ENCODE data around the gene CHD1.
"Not testable (repeated sequence)": the region's sequence is repeated elsewhere in the genome, so short reads cannot be mapped to it uniquely, and the experiment has no call there.

CHD1 gene

DNA sequence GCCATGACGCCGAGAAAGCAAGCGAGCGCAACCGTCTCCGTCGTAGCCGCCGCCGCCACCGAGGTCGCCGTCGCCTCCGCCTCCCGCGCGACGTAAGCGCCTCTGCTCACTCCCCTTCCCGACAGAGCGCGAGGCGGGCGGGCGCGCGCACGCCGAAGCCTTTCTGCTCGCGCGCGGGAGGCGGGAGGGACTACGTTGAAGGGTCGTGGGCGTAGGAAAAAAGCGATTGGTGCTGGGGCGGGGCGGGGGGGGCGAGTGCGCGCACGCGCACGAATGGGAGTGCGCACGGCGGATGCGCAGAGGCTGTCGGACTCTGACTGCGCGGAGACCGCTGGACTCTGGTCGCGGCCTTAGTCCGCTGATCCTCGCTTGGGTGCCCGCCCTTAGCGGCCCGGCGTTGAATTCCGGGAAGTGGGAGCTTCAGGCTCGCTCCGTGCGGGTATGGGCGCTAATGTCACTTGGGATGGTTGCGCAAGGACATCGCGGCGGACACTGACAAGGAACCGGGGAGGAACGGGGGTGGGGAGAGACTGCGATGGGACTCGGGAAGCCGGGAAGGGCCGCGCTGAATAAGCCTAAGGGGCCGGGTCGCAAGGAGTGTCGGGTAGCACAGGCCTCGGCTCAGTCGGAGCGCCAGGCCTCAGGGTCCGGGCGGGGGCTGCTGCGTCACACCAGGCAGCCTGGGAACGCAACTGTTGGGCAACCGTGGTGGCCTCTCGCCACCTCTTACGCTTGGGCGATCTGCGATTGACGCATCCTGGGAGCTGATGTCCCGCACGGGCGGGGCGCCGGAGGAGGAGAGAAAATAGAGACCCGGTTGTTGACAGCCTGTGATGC lies at the start of gene CHD1:
Gene CHD1 (minus strand): TSS at position 135 of the 837 bp plus-strand sequence. CDS start 2,621 bp downstream, outside the sequence.
- peak; percentile 97 for DNase-seq

DNA sequence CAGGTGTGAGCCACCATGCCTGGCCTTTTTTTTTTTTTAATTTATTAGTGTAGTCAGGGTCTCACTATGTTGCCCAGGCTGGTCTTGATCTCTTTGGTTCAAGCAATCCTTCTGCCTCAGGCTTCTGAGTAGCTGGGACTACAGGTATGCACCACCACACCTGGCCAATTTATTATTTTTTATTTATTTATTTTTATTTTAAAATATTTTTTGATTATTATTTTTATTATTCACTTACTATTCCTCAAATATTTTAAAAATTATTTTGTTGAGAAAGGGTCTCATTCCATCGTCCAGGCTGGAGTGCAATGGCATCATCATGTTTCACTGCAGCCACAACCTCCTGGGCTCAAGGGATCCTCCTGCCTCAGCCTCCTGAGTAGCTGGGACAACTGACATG lies 49.7 kb upstream of the CHD1 start:
- DNase-seq, result no peak

DNA sequence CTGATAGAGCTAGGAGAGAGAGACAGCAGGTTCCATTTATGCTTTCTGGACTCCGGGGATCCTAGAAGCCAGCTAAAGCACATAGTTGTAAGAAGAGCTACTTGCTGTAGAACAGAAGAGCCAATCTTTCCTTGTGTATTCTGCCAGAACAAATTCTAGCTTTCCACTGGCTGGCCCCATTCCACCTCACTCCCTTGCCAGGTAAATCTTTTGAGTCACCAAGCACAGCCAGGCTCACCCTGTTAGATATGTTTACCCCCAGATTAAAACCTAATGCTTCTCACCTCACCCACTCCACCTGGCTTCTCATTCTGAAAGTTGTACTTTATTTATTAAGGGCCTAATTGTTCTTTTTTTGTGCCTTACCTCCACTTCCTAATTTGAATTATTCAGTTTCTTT lies 48.9 kb upstream of the CHD1 start:
- DNase-seq, result no peak

DNA sequence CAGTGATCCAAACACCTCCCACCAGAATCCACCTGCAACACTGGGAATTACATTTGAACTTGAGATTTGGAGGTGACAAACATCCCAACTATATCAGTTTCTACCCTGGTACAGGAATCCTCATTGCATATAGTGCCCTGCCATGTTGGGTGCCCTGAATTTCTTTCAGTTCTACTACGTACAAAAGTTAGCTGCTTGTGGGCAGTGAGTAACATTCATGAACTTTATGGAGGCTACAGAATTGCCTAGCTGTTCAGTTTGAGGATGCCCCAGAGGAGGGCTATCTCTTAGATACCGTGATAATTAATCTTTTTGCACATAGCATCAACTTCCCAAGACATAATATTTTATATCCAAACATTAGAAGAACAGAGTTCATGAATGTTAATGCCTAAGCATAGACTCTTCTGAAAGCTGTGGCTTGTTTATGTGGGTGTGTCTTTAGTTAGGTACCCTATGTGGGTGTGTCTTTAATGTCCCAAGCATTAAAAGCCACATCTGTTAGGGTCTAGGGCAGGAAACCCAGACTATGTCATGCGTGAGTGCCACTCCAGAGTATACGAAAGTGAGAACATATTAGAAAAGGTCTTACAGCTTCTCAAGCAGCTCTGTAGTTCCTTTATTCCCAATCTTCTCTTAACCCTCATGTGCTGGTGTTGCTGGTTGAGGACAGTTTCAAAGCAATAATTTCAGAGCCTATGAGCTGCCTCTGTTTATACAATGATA lies 47.0 kb upstream of the CHD1 start:
- DNase-seq, result peak; percentile 3

DNA sequence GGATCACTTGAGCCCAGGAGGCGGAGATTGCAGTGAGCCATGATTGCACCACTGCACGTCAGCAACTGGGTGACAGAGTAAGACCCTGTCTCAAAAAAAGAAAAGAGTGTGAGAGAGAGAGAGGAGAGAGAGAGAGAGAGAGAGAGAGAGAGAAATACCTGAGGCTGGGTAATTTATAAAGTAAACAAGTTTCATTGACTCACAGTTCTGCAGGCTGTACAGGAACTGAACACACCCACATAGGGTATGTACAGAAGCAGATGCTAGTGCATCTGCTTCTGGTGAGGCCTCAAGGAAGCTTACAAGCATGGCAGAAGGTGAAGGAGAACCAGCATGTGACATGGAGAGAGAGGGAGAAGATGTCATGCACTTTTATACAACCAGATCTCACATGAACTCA lies 46.4 kb upstream of the CHD1 start:
- DNase-seq, result no peak

DNA sequence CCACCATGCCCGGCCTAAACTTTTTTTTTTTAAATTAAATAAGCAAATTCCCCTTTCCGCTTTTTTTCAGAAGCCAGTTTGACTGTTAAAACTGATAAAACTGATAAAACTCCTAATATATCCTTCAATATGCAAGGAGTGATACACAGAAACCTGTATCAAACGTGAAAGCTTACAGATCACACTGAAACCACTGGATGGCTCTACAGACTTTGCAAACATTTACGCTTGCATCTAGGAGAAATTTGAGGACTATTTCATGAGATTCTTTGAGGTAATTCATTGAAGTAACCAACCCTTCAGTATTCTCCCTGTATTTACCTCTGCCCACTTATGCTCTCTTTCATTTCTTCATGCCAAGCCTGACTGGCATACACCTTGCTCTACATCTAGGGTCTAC lies 40.6 kb upstream of the CHD1 start:
- no peak for DNase-seq

DNA sequence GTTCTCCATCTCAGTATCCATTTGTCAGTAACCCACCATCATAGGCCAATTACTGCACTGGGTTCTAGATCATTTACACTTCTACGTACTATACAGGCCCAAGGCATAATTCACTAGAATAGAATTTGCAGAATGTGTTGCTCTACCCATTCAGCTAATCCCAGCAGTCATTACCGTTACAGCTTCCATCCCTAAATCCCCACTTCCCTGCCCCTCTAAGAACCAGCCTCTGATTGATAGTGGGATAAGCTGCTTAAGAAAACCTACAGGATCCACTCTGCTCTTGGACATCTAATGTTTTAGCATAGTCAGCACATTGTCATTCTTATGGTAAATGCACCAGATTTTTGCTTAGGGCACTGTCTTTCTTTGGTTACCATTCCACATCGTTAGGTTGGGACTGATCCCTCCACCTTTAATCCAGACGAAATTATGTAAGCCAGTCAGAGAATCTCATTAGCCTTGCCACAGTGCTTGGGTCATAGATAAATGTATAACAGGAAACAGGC lies 39.3 kb upstream of the CHD1 start:
- DNase-seq, result no peak

DNA sequence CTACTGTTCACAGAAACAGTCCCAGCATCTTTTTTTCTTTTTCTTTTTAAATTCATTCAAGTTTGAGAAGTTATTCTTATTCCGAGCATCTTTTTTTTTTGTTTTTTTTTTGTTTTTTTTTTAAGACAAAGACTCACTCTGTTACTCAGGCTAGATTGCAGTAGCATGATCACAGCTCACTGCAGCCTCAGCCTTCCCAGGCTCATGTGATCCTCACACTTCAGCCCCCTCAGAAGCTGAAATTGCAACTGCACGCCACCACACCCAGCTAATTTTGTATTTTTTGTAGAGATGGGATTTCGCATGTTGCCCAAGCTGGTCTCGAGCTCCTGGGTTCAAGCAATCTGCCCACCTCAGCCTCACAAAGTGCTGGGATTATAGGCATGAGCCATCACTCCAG lies 36.4 kb upstream of the CHD1 start:
- DNase-seq, result no peak

DNA sequence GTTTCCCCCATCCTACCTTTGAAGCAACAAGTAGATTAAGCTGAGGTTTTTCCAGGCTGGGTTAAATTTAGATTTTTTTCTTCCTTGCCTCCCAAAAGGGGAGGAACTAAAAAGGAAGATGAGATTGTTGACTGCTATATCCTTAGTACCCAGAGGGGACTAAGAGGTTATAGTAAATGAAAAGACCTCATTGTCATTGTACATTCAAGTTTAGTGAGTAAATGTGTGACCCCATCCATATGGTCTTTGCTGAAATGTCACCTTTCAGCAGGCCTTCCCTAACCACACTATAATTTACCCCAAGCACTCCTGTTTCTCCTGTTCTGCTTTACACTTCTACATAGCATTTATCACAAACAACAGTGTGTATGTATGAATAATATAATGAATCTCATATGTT lies 35.8 kb upstream of the CHD1 start:
- no peak for DNase-seq

DNA sequence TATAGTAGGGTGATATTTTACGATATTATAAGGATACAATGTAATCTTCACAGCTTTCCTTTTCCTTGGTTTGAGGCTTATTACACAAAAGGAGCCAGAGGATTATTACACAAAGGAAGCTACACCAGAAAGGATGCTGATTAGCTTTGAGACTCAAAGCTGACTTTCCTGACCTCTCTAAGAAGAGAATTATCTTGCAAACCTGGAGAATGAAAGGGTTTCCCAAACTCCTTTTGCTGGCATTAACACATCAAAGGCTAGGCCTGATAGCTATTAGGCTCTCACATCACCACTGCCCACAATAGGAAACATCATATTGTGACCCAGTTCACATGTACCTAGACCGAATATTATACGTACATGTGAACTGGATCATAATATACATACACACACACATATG lies 34.2 kb upstream of the CHD1 start:
- no peak for DNase-seq

DNA sequence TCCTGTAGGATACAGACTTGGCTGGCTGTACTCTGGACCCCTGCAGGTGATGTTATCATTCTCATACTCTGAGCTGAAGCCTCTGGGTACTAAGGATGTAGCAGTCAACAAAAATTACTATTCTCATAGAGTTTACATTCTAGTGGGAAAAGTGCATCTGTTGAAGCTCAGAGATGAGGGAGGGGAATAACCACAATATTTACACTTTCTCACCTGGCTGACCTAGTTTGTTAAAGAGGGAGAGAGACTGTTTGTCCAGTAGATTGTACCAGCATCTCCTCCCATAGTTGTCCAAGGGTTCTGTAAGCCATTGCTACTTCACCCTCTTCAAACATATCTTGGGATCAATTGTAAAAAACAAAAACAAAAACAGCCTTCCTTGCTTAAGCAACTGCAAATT lies 33.8 kb upstream of the CHD1 start:
- DNase-seq, result no peak

DNA sequence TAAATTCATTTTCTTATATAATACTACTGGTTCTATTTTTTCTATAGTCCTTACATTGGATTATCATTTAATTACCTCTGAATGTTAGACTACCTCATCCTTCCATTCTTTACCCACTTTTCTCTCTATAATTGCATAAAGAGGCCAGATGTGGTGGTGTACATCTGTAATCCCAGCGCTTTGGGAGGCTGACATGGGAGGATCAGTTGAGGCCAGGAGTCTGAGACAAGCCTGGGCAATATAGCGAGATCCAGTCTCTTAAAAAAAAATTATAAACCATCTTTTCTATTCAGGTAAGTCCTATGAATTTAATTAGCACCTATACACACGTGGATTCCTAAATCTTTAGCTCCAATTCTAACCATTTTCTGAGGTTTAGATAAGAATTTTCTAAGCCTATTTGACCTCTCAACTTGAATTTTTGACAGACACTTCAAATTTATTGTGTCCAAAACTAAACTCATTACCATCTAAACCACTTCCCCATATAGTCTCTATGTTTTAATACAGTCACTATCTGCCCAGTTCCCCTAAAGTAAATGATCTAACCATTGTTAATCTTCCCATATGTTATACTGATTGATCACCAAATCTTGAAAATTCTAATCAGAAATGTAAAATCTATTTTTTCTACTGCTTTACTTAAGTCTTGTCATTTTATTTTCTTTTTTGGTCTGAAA lies 33.0 kb upstream of the CHD1 start:
- no peak for DNase-seq

DNA sequence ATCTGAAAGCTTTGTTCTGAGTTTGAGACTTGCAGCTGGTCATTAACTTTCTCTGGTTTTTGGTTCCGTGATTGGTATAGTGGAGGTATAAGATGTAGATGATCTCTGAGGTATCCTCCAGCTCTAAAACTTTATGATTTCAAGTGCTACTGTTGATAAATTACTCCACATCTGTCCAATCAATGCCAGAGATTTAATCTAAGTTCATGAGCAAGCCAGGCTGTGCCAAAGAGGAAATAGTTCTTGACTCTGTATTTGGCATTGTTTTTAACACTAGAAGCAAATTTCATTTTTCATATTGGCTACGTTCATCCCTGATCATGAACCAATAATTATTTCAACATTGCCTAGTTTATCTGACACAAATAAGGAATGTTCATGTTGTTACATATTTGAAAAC lies 28.5 kb upstream of the CHD1 start:
- no peak for DNase-seq

DNA sequence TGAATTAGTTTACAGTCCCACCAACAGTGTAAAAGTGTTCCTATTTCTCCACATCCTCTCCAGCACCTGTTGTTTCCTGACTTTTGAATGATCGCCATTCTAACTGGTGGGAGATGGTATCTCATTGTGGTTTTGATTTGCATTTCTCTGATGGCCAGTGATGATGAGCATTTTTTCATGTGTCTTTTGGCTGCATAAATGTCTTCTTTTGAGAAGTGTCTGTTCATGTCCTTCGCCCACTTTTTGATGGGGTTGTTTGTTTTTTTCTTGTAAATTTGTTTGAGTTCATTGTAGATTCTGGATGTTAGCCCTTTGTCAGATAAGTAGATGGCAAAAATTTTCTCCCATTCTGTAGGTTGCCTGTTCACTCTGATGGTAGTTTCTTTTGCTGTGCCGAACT lies 27.1 kb upstream of the CHD1 start:
- not testable (repeated sequence) for DNase-seq

DNA sequence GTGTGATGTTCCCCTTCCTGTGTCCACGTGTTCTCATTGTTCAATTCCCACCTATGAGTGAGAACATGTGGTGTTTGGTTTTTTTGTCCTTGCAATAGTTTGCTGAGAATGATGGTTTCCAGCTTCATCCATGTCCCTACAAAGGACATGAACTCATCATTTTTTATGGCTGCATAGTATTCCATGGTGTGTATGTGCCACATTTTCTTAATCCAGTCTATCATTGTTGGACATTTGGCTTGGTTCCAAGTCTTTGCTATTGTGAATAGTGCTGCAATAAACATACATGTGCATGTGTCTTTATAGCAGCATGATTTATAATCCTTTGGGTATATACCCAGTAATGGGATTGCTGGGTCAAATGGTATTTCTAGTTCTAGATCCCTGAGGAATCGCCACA lies 26.7 kb upstream of the CHD1 start:
- not testable (repeated sequence) for DNase-seq

DNA sequence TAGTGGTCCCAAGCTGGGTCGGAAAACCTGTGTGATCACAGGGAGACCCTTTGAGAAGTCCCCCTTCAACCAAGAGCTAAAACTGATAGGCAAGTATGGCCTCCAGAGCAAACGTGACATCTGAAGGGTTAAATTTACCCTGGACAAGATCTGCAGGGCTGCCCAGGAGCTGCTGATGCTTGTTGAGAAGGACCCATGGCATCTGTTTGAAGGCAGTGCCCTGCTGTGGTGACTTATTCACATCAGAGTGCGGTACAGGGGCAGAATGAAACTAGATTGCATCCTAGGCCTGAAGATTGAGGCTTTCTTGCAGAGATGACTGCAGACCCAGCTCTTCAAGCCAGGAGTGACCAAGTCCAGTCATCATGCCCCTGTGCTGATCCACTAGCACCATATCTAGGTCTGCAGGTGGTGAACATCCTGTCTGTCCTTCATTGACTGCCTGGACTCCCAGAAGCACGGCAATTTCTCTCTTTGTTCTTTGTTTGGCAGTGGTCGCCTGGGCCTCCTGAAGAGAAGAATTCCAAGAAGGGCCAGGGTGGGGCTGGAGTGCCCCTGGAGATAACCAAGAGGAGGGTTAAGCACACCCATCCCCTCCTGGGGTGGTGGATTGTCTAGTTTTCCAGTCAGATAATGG lies 25.7 kb upstream of the CHD1 start:
- no peak for DNase-seq

DNA sequence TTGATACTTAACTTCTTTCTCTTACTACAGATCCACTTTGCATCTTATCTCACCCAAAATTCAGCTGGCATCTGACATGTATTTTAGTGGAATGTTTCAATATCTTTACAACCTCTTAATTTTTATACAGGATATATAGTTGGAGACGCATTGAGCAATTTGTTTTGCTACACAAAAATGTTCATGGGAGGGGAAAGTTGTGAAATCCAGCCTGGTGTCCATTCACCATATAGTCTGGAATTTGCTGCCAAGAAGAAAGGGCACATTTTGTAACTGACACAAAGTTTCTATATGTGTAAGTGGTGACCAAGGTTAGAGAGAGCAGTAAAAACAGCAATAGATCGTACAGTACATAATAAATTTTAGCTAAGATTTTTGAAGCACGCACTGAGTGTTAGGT lies 14.0 kb upstream of the CHD1 start:
- no peak for DNase-seq

DNA sequence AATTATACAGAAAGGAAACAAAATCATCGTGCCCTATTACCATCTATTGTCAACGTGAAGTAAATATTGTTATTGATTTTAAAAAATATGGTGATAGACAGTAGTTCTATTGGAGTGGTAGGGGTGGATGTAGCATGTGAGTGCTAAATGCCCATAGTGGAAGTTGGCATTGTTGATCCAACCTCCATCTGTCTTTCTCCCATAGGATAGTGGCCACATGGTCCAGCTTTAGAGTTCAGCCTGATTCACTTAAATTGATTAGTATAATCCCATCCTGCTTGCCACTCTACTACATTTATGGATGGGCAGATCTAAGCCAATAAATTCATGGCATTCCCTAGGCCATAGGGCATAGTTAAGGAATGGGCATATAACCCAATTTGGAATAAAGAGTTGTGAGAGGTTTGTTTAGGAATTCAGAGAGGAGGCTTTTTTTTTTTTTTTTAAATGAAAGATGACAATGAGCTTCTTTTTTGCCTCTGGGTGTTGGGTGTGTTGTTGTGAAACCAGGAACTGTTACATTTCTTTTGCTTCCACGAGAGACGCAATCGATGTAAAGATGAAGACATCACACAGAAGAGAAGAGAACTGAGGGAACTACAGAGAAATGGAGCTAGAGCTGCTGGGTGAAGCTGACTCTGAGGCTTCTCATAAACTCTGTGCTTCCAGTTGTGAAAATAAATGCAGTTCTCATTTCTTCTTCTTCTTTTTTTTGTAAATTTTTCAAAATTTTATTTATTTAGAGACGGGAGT lies 12.5 kb upstream of the CHD1 start:
- DNase-seq, result no peak

DNA sequence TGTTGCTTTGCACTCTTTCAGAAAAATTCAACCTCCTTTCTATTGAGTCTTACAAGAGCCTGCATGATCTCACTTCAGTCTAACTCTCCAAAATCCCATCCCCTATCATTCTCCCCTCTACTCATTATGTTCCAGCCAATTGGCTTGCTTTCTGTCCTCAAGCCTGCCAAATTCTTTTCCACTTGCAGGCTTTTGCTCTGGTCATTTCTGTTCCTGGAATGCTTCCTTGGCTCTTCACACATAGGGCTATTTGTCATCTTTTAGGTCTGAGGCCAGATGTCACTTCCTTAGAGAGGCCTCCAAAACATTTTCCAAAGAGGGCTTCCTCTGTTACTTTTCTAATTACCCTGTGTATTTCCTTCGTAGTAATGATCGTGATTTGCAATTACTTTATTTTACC lies 11.8 kb upstream of the CHD1 start:
- DNase-seq, result no peak

DNA sequence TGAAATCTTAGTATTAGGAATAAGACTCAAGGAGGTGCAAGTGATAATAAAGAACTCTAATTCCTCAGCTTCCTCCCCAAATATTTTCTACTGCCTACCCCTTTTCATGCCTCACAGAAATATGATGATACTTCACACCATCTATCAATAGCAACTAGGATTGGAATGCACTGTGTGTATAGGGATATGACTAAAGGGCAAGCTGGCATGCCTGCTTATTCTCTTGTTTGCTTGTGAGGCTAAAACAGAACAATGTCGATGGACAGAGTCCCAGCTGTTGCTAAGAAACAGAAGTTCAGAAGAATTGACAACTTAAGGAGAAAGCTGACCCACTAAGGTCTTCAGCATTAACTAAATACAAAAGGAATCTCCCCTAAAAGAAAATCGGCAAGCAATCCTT lies 9.7 kb upstream of the CHD1 start:
- no peak for DNase-seq

DNA sequence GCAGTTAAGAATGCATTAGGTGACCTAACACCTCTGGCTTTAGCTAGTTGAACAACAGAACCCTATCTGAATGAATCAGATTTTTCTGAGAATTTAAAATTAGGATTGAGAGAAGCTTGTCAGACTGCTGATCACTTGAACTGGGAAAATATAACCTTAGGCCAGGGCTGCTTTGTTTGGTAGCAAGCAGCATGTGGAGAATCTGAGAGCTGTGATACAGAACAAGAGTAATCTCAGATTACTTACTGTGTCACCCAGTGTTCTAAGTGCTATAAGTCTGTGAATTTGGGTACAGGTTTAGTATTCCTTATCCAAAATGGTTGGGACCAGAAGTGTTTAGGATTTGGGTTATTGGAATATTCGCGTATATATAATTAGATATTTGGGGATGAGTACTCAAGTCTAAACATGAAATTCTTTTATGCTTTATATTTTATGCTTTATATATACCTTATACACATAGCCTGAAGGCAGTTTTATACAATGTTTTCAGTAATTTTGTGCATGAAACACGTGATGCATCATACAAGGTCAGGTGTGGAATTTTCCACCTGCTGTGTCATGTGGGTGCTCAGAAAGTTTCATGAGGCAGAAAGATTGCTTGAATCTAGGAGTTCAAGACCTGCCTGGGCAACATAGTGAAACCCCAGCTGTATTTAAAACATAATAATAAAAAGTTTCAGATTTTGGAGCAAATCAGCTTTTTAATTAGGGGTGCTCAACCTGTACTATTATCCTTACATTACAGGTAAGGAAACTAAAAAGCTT lies 8.3 kb upstream of the CHD1 start:
- DNase-seq, result no peak

DNA sequence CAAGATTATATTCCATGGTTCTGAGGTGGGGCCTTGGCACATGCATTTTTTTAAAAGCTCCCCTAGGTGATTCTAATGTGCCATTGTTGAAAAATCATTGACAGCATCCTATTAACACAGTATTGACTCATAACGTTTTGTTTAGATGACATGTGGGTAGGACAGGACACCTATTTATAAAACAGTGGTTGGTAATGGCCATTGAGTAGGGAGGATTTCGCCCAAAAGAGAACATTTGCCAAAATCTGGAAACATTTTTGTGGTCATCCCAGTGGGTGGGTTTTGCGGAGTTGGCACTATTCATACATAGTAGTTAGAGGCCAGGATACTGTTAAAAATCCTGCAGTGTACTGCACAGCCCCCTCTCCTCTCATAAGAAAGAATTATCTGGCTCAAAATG lies 6.4 kb upstream of the CHD1 start:
- no peak for DNase-seq

Measured in CD4-positive, alpha-beta T cell treated with Interleukin-21 for 1 hour (primary cell).